Kidney capillary endothelial cell (primary cell): ENCODE results near the gene C10orf143.
"Not testable (repeated sequence)": the region's sequence is repeated elsewhere in the genome, so short reads cannot be mapped to it uniquely, and the experiment has no call there.

Source experiments
- DNase-seq: peaks from one replicate; pipeline ENCODE4 v3.0.0-alpha.2; 2018; ENCODE audit warnings: low spot score

The C10orf143 gene

GRCh38 chr10:130029209-130029608 is 81.4 kb downstream of the C10orf143 start:
- no peak for DNase-seq

GRCh38 chr10:130028465-130028819 is 82.2 kb downstream of the C10orf143 start:
- no peak for DNase-seq

DNA sequence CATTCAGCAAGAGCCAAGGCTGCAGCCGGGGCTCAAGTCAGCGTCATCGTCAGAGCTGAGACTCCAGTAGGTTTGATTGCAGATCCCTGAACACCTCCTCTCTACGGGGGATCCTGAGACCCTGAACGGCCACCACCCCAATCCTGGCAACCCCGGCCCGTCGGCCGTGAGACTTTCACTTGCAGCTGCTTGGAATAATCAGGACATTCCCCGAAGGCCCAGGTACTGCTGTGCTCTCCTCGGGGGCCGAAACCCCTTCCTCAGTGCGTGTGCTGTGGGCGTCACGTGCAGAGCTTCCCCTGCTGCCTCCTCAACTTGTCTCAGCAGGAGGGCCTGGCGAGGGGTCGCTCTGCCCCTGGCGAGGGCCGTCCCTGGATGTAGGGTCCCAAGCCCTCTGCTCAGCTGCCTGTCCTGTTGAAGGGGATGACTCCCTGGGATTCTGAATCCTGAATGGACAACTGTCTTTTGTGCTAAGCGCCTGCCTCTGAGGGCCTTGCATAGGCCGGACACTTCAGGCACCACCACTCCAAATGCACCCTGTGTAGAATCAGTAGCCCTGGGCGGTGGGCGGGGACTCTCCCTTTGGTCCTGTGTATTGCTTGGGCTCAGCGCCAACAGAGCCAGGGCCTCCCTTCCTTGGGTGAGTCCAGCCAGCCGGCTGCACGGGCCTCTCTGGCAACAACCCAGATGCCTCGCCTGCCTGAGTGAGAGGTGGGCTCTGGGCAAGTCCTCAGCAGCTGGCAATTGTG is 82.7 kb downstream of the C10orf143 start:
- DNase-seq: no peak

- DNase-seq: no peak
These were observed 83.8 kb downstream of the C10orf143 start for GRCh38 chr10:130026670-130027456.

- DNase-seq: no peak
These were observed 84.7 kb downstream of the C10orf143 start for GRCh38 chr10:130025811-130026485.

DNA sequence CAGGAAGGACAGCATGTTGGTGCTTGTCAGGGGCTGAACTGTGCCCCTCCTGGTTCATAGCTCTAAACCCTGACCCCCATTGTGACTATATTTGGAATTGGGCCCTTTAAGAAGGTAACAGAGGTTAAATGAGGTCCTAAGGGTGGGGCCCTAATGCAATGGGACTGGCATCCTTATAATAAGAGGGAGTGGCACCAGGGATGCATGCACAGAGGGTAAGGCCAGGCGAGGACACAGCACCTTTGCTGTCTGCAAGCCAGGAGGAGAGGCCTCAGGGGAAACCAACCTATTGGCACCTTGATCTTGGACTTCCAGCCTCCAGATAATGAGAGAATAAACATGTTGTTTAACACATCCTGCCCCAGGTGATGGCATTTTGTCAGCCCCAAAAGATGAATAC is 85.3 kb downstream of the C10orf143 start:
- no peak for DNase-seq

DNA sequence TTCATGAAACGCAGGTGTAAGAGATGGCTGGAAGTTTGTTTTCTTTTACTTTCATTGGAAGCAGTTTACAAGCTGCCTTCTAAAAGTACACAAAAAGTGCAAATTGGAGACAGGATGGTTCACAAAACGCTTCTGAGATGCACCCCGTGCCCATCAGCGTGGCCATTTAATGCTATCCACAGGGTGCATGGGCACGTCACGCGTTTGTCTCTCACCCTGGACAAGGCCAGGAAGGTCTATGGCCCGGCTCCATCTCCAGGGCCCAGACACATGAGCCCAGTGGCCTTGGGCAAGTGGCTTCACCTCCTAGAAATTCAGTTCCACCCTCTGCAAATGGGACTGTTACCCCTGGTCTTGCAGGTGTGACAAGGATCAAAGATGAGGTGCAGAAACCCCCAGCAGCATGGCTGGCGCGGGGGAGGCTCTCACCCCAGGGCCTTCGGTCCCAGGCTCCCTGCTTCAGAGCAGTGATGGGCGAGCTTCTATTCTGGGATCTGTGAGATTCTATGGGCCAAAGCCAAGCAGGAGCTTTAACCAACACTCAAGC is 85.8 kb downstream of the C10orf143 start:
- no peak for DNase-seq

- not testable (repeated sequence) for DNase-seq
These were observed 86.3 kb downstream of the C10orf143 start for GRCh38 chr10:130024326-130024725.

- DNase-seq: no peak
These were observed 87.0 kb downstream of the C10orf143 start for GRCh38 chr10:130023454-130024230.

DNA sequence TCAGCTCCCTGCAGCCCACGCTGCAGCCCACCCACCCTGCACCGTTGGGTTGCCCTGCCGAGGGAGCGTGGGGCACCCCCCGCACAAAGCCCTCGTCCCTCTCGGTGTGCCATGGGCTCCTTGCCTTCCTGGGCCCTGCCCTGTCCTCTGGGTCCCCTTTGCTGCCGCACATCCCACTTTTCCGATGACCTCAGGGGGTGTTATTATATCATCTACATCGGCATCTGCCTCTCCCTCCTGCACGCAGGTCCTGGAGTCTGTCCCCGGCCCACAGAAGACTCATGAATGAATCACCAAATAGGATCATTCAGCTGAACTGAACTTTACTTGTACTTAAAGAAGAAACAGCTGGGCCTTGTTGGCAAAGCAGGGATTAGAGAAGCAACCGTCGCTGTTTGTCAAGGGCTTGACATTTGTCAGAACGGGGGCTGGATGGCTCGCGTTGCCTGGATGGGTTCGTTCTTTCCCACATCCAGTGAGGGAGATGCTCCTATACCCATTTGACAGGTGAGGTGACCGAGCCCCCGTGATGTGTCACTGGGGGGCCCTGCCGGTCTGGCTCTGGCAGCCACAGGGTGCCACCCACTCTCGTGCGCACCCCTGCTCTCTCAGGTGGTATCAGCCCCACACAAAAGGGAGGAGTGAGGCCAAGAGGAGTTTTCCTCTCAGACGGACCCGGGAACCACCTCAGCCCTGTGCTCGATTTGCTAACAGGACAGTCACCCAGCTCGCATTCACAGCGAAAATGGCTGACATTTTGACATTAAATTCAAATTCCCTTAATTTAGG is 87.9 kb downstream of the C10orf143 start:
- DNase-seq: no peak

DNA sequence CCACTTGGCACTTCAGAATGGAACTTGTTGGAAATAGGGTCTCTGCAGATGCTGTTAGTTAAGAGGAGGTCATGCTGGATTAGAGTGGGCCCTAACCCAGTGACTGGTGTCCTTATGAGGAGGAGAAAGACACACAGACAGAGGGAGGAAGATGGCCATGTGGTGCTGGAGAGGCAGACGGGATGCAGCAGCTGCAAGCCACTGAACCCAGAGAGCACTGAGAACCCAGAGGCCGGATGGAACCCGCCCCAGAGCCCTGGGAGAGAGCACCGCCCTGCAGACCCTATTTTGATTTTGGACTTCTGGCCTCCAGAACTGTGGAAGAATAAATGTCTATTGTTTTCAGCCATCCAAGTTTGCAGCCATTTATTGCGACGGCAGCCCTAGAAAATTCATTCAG is 88.5 kb downstream of the C10orf143 start:
- no peak for DNase-seq

- no peak for DNase-seq
These were observed 89.2 kb downstream of the C10orf143 start for GRCh38 chr10:130021383-130021950.

DNA sequence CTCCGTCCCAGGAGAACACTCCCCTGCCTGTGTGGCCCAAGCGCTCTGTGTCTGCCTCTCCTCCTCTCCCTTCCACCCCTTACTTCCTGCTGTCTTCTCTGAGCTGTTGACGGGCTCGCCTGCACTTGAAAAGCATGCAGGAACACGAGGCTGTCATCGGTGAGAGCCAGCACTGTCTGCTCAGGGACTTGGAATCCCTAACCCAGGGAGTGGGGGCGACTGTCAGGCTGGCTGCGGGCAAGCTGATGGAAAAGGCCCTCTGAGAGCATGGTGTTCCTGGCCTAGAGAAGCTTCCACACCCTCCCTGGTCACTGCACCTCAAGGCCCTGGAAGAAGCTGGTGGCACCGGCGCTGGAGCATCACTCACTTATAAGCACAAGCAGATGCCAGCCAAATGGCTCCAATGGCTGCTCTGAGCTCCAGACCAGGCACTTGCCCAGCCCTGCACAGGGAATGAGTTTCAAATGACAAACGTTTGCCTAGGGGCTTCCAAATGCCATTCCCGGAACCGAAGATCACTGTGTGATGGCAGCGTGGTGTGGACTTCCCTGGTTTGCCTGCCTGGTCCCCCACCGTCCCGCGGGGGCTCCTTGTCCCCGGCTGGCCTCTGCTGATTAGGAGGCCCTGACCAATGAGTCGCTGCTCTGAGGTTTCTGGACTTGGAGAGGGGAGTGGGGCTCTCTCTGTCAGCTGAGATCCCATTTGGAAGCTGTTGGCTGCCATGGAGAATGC is 89.8 kb downstream of the C10orf143 start:
- no peak for DNase-seq

DNA sequence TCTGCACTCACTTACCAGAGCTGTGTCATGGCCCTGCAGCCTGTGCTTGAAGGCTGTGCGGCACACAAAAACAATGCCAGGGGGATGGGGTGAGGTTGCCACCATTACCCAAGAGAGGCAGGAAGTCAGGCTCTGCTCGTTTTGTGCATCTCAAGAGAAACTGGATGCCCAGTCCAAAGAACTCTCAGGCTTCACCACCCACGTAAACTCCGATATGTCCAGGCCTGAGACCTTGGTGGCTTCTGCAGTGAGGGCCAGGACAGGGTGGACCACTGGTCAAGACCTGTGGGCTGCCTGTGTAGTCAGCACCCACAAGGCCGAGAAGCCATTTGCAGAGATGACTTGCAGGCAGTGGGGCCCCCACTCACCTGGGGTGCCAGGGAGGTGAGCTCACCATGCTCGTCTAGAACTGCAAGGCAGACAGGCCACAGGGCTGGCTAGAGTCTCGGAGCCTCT is 91.9 kb downstream of the C10orf143 start:
- DNase-seq: no peak

DNA sequence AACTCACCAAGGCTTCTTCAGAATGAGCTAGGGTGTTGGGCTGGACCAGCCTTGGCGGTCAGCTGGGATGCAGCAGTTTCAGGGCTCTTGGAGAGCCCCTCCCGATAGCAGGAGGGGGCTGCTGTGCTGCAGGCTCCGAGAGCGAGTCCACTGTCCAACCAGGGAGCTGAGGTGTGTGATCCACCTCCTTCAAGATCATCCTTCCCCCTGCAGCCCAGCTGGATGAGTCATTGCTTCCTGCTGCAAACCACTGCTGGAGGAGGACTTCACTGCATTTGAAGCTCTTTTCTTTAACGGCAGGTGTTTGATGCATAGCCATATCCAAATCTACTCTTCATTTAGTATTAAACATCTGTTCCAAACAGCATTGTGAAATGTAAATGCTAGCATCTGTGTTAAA is 92.4 kb downstream of the C10orf143 start:
- DNase-seq: no peak

GRCh38 chr10:130017631-130018022 is 93.0 kb downstream of the C10orf143 start:
- no peak for DNase-seq

- no peak for DNase-seq
These were observed 93.5 kb downstream of the C10orf143 start for GRCh38 chr10:130016993-130017630.

GRCh38 chr10:130016095-130016494 is 94.5 kb downstream of the C10orf143 start:
- no peak for DNase-seq

GRCh38 chr10:130015075-130015695 is 95.4 kb downstream of the C10orf143 start:
- no peak for DNase-seq
